NB4 (cell line): Measurements from ENCODE around the gene UGGT1.

Source experiments
- MYC ChIP-seq: IDR thresholded peaks from 2 replicates; pipeline ENCODE4 v1.6.1; 2011; ENCODE audit warnings: low read depth, low read length
- TF ChIP-seq, protein P1 (sequence below): IDR thresholded peaks from one replicate; pipeline ENCODE4 v1.5.1; 2012; ENCODE audit warnings: low read depth, low read length

DNA sequence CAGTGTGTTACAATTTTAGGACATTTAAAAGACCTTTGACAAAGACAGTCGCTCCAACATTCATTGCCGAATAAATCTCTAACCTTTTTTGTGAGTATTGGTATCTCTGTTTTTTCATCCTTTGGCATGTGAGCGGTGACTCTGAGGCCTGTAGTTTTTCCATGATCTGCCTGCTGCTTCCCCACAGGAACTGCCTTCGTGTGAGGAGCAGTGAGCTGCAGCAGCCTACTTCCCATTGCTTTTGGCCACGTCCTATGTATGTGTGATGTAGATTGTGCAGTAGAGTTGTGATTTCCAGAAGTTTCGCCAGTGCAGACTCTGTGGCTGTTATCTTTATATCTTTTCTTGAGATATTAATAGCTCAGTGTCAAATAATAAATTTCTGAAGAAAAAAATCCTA is 79.8 kb downstream of the UGGT1 start:
- TF ChIP-seq, protein P1, sequence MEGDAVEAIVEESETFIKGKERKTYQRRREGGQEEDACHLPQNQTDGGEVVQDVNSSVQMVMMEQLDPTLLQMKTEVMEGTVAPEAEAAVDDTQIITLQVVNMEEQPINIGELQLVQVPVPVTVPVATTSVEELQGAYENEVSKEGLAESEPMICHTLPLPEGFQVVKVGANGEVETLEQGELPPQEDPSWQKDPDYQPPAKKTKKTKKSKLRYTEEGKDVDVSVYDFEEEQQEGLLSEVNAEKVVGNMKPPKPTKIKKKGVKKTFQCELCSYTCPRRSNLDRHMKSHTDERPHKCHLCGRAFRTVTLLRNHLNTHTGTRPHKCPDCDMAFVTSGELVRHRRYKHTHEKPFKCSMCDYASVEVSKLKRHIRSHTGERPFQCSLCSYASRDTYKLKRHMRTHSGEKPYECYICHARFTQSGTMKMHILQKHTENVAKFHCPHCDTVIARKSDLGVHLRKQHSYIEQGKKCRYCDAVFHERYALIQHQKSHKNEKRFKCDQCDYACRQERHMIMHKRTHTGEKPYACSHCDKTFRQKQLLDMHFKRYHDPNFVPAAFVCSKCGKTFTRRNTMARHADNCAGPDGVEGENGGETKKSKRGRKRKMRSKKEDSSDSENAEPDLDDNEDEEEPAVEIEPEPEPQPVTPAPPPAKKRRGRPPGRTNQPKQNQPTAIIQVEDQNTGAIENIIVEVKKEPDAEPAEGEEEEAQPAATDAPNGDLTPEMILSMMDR = no peak
- TF ChIP-seq MYC = no peak
